GM18520 (cell line): ENCODE measurements around the gene SLC1A3.

Experiments used
- ATAC-seq: cut with Tn5 transposase; IDR thresholded peaks from one replicate; pipeline ENCODE4 v1.9.1; 2021; ENCODE audit not compliant: unreplicated experiment

The SLC1A3 gene

GRCh38 chr5:36654564-36654963 lies 48.2 kb downstream of the SLC1A3 start:
- no peak for ATAC-seq

GRCh38 chr5:36655161-36655560 lies 48.8 kb downstream of the SLC1A3 start:
- no peak for ATAC-seq

- ATAC-seq, result no peak
These were observed 50.1 kb downstream of the SLC1A3 start for GRCh38 chr5:36656556-36656955.

- ATAC-seq, result no peak
These were observed 51.2 kb downstream of the SLC1A3 start for GRCh38 chr5:36657563-36657995.

DNA sequence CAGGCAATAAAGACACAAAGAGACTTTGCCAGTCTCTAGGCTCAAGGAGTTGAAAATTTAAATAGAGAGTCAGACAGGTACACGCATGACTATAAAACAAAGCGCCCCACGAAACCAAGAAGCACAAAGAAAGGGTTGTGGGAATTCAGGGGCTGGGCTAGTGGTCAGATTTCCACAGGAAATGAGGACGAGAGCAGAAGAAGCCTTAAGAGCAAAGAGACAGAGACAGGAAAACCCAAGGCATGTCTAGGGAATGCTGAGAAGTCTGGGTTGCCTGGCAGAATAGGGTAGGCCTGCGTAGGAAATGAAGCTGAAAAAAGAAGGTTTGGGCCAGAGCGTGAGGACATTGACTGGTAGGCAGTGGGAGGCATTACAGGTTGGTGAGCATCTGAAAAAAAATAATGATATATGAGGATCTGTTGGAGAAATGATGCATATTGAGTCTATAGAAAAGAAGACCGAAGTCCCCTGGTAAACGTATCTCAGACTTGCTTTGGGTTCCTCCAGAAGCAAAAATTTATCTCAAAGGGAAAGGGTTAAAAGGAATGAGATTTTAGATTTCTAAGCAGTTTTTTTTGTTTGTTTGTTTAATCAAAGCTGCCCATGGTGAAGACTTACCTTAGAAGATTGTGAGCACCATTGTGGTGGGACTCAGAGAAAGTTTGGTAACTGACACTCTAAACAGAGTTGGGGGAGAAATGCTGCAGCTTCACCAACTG lies 51.8 kb downstream of the SLC1A3 start:
- no peak for ATAC-seq

- ATAC-seq, result no peak
These were observed 53.0 kb downstream of the SLC1A3 start for GRCh38 chr5:36659411-36659810.

DNA sequence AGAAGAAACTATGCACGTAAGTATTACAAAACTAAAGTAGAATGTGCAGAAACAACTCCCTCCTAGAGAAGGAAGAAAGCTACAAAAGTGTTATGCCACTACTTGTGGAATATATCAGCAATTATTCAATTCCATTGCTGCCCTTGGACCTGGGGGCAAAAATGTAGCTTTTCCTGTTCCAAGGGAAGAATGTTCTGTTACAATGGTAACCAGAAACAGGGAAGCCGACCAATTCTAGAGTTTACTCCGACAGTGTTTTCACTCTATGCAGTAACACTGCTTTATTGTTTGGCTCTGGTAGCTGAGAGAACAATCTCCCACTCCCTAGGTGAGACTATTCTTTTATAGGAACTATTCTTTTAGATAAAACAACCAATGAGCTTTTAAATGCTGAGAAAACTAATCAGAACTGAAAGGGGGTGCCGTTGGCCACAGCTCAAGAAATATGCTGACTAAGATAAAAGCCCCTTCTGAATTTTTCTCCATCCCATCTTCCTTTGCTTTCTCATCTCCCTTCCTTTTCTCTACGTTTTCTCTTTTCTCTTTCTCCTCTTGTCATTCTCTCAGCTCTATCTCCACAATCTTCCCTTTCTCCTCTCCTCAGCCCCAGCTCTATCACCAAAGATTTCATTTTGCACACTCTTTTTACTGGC lies 54.1 kb downstream of the SLC1A3 start:
- ATAC-seq, result no peak

DNA sequence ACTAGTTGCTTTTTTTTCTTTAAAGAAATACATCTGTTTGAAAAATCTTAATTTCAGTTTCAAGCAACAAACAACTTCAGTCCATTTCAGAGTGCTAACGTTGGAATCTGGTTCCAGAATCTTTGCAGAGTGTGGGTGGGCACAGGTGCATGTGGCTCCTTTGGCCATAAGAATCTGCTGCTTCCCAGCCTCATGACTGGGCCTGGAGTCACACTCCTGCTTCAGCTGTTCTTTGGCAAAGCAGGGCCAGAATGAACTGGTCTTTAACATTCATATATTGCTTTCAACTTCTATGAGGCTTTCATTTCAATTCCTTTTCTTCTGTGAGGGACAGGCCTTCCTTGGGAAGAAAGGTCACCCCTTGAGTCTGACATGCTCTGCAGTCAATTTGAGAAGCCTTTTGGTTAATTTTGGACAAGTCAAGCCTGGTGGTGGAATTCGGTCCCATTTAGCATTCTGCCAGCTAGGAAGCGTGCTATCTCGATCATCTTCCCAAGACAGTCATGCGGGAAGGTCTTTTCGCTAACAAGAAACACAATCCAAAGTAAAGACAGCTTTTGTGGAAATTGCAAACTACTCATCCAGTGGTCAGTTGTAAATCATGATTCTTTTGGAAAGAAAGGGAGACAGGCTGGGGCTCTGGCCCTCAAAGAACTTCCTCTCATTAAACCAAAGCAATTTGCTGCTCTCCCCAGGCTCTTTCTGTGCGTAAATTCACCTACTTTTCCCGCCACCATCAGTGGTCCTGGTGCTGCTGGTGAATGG lies 55.2 kb downstream of the SLC1A3 start:
- ATAC-seq, result no peak

GRCh38 chr5:36662291-36662851 lies 56.0 kb downstream of the SLC1A3 start:
- no peak for ATAC-seq

- ATAC-seq, result no peak
These were observed 58.4 kb downstream of the SLC1A3 start for GRCh38 chr5:36664766-36665165.

DNA sequence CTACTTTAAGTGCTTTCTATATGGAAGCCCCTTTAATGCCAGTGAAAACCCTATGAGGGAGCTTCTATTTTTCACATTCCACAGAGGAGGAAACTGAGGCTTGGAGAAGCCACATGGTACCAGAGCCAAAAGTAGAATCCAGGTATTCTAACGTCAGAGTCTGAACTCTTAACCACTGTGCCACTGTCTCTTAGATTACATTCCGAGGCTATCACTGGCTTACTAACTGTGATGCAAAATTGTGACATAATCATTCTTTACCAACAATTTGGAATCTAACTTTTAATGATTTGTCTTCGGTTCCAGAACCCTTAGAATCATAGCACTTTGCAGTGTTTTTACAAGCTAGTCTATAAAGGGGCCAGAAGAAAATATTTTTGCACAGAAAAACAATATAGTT lies 59.2 kb downstream of the SLC1A3 start:
- no peak for ATAC-seq

DNA sequence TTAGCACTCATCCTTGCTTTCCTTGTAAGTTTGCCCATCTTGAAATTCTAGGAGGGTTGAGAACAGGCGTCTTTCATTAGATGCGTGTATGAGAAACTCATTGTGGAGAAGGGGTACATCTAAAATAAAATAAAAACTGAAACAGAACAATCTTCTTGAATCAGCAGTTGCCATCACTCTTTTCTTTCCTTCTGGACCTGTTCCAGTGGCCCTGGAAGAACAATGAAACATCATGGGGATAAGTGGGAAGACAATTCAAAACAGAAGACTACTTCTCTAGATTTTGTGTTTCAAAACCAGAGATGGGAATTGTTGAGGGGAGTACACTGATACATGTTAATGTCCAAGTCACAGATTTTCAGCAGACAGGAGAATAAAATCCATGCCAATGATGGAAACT lies 59.9 kb downstream of the SLC1A3 start:
- no peak for ATAC-seq

GRCh38 chr5:36666986-36667385 lies 60.6 kb downstream of the SLC1A3 start:
- no peak for ATAC-seq

DNA sequence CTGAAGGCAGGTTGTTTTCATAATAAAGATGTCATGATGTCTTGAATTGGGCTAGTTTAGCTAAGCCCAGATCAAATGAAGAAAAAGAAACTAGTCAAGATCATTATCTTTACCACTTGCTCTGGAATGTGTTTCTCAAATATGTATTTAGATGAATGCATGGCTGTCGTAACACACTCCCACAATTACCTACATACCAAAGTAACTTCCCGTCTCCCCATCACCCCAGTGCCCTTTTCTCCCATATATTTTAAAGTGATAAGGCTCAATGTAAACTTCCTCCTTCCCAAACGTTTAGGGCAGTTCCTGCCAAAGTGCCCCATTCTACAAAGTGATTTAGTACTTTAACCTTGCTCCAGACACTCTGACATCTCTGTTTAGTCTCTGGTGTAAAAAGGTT lies 61.4 kb downstream of the SLC1A3 start:
- ATAC-seq, result no peak

DNA sequence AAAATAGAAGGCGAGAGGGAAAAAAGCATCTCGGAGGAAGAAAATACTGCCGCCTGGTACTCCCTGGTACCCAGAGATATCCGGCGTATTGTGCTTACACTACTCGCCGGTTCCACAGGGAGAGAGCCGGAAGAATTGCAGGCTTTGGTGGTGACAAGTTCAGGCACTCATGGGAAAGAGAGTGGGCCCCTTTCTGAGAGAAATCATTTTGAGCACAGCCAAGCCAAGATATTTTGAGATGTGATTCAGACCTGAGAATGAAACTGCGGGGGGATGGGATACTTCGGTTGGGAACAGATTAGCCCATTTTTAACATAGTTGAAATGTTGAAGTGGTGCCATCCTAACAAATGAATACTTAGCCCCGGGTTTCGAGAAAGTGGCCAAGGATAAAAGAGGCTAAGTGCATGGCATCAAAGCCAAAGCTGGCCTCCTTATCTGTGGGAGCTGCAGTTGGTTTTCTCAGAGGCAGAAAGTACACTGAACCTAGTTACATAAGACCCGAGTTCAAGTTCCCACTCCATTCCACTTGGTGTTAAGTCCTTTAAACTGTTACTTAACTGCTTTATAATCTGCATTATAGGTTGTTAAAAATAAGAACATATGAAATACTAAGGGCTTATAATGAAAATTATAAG lies 62.7 kb downstream of the SLC1A3 start:
- ATAC-seq, result no peak

- no peak for ATAC-seq
These were observed 64.1 kb downstream of the SLC1A3 start for GRCh38 chr5:36670548-36670947.

- ATAC-seq, result no peak
These were observed 68.9 kb downstream of the SLC1A3 start for GRCh38 chr5:36675282-36675681.

DNA sequence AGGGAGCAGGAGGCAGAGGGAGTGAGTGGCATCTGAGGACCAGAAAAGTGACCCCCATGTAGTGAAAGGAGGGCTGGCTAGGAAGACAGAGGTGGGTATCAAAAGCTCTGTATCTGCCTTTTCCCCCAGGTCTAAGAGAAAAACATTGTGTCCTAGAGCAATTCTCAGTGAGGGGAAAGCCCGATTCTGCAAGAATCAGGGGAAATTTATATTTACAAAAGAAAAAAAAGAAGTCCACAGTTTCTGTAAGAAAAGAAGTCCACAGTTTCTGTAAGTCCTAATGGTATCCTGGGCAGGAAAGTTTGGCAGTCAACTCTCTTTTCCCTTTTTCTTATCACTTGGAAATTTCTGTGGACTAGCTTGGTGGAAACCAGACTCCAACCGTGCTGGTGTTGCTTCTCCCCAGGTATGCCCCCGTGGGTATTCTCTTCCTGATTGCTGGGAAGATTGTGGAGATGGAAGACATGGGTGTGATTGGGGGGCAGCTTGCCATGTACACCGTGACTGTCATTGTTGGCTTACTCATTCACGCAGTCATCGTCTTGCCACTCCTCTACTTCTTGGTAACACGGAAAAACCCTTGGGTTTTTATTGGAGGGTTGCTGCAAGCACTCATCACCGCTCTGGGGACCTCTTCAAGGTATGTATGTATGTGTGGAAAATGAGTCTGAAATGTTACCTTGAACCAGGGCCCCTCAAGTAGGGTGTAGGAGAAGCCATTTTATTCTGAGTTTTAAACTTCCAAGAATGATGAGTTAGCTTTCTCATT lies 73.0 kb downstream of the SLC1A3 start:
- no peak for ATAC-seq

GRCh38 chr5:36680066-36680465 lies 73.7 kb downstream of the SLC1A3 start:
- no peak for ATAC-seq

DNA sequence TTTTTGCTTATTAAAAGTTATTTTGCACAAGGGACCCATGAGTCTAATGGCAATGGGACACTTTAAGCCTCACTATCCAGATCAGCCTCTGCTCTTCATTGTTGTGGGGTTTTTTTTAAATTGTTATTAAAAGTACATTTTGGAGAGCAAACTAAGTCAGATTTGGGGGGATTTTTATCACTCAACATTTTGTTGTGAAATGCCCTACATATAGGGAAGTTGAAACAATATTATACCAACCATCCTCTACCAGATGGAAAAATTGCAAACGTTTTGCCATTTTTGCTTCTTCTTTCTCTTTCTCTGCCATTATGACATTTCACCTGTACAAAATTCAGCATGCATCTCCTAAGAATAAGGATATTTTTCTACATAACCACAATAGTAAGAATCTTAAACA lies 75.3 kb downstream of the SLC1A3 start:
- no peak for ATAC-seq
